Natural killer cell (primary cell): ENCODE data around the gene CFL2. TPM values are rescaled to one million over a fixed set of nuclear protein-coding genes. Genes with fewer than 3 reads are reported as not detected.
A peak's percentile ranks its signal among the peaks of the same experiment; 100 is the strongest.

Experiments
- ATAC-seq, 3 donors: fragments of 150-1000 bp in 2 of 3; fragments of 200-7000 bp in 1 of 3; cut with Tn5 transposase; 1 replicate in 1 of 3; 2 replicates in 2 of 3; pipeline ENCODE4 v1.10.0; 2021; ENCODE audit warnings: mild to moderate bottlenecking in 2 of 3, moderate library complexity in 2 of 3
- DNase-seq, 2 donors: peaks; one replicate each; pipeline versions ENCODE4 v3.0.0 to v3.0.0-alpha.2; 2013 to 2021; ENCODE audit warnings: mixed read lengths in 1 of 2
- H3K27ac ChIP-seq: one replicate; pipeline ENCODE4 v1.5.1; 2013; ENCODE audit warnings: mild to moderate bottlenecking, low read length
- H3K27me3 ChIP-seq: one replicate; pipeline ENCODE4 v1.6.1; 2013; ENCODE audit warnings: low read length; ENCODE audit not compliant: control insufficient read depth, insufficient read depth
- H3K36me3 ChIP-seq: one replicate; pipeline ENCODE4 v1.6.1; 2013; ENCODE audit warnings: low read length; ENCODE audit not compliant: control insufficient read depth, insufficient read depth
- H3K4me1 ChIP-seq: one replicate; pipeline ENCODE4 v1.6.1; 2013; ENCODE audit warnings: low read length; ENCODE audit not compliant: control insufficient read depth, insufficient read depth
- H3K4me3 ChIP-seq: one replicate; pipeline ENCODE4 v1.5.1; 2013; ENCODE audit warnings: low read length
- H3K9me3 ChIP-seq: one replicate; pipeline ENCODE4 v1.6.1; 2013; ENCODE audit warnings: low read length; ENCODE audit not compliant: control insufficient read depth, insufficient read depth
- H3K27ac Mint-ChIP-seq, 2 donors: one replicate each; pipeline ENCODE4 v1.8.0; 2022; ENCODE audit warnings: mild to moderate bottlenecking in 2 of 2, mixed read lengths in 2 of 2, moderate library complexity in 1 of 2
- H3K27me3 Mint-ChIP-seq, 2 donors: one replicate each; pipeline ENCODE4 v1.8.0; 2022; ENCODE audit warnings: low read depth in 2 of 2, mixed read lengths in 2 of 2
- H3K36me3 Mint-ChIP-seq: one replicate; pipeline ENCODE4 v1.8.0; 2022; ENCODE audit warnings: mixed read lengths
- H3K4me1 Mint-ChIP-seq, 2 donors: one replicate each; pipeline ENCODE4 v1.8.0; 2022; ENCODE audit warnings: mixed read lengths in 2 of 2
- H3K4me3 Mint-ChIP-seq: one replicate; pipeline ENCODE4 v1.8.0; 2022; ENCODE audit warnings: mild to moderate bottlenecking, moderate library complexity, mixed read lengths
- H3K9me3 Mint-ChIP-seq, 2 donors: one replicate each; pipeline ENCODE4 v1.8.0; 2022; ENCODE audit warnings: mixed read lengths in 2 of 2
- CTCF ChIP-seq: fragments of 200-600 bp; IDR thresholded peaks from one replicate; pipeline ENCODE4 v1.8.0; 2022; ENCODE audit warnings: antibody characterized with exemption
- WGBS: methylation state at CpG from one replicate; pipeline ENCODE4 v1.1.7; 2013; ENCODE audit warnings: missing lambda C conversion rate; ENCODE audit not compliant: insufficient coverage; 5-methylcytosine and 5-hydroxymethylcytosine counted together
- intact Hi-C: fragments of 100-400 bp; cut with micrococcal nuclease; formaldehyde crosslinking; loops from one replicate; pipeline ENCODE4 v1.14.2; 2022
- total RNA-seq, 4 donors: library from RNA; stranded (reverse); fragments of 120-200 nt in 1 of 4; gene quantifications; one replicate each; pipeline versions ENCODE4 v1.2.3 to v1.2.4, GENCODE V29; 2013 to 2022

The CFL2 gene
- total RNA-seq, 3 donors from 2014 or later (not counting 1 experiment from before 2014, with no cell fraction given): 22.5 to 30.3 (median 25.7) TPM

GRCh38 chr14:34711796-34712712 is 2.3 kb downstream of the CFL2 start:
- Mint-ChIP-seq H3K27ac (peak overlapping the region in 1 of 2 donors; percentile 26), H3K4me3 (peak overlapping the region; percentile 40)

GRCh38 chr14:34711169-34711568 is 3.2 kb downstream of the CFL2 start:
- DNase-seq (no peak), ATAC-seq (no peak)
- H3K4me3 ChIP-seq: no peak overlapping the region
- no peaks in the 10 kb centered on the region for H3K27me3 ChIP-seq
- Mint-ChIP-seq H3K27ac (peak overlapping the region in 1 of 2 donors; percentile 26), H3K4me1 (peaks cover 10 to 19% of the 10 kb centered on the region in 2 donors), H3K36me3 (no peaks in the 10 kb centered on the region), H3K27me3 (no peaks in the 10 kb centered on the region), H3K9me3 (no peaks in the 10 kb centered on the region), H3K4me3 (no peak overlapping the region)
- intact Hi-C loops: no loop called here
- H3K27ac ChIP-seq: no peak overlapping the region
- H3K36me3 ChIP-seq: peaks cover 9% of the 10 kb centered on the region
- peaks cover 10% of the 10 kb centered on the region for H3K4me1 ChIP-seq
- no peak for TF ChIP-seq CTCF
- 85% methylated on average over 2 of the region's 3 CpGs for WGBS
- H3K9me3 ChIP-seq: no peaks in the 10 kb centered on the region

More at GRCh38 chr14:34711796-34712712, 2.3 kb downstream of the CFL2 start:
- no peak for DNase-seq
- Mint-ChIP-seq H3K9me3 (no peaks in the 10 kb centered on the region), H3K4me1 (peaks cover 10 to 19% of the 10 kb centered on the region in 2 donors), H3K36me3 (no peaks in the 10 kb centered on the region), H3K27me3 (no peaks in the 10 kb centered on the region)
- Histone ChIP-seq H3K27me3 (no peaks in the 10 kb centered on the region), H3K36me3 (peaks cover 9% of the 10 kb centered on the region), H3K4me1 (peaks cover 10% of the 10 kb centered on the region), H3K4me3 (no peak overlapping the region), H3K9me3 (no peaks in the 10 kb centered on the region), H3K27ac (no peak overlapping the region)
- TF ChIP-seq CTCF: no peak
- 97% methylated on average over 4 of the region's 4 CpGs for WGBS
- intact Hi-C loops: no loop called here
- ATAC-seq: no peak

- no peak for TF ChIP-seq CTCF
- Histone ChIP-seq H3K27ac (no peak overlapping the region), H3K4me1 (peaks cover 10% of the 10 kb centered on the region), H3K4me3 (no peak overlapping the region), H3K27me3 (no peaks in the 10 kb centered on the region), H3K9me3 (no peaks in the 10 kb centered on the region), H3K36me3 (peaks cover 9% of the 10 kb centered on the region)
- Mint-ChIP-seq H3K4me3 (no peak overlapping the region), H3K36me3 (no peaks in the 10 kb centered on the region), H3K27me3 (no peaks in the 10 kb centered on the region), H3K9me3 (no peaks in the 10 kb centered on the region), H3K4me1 (peaks cover 10 to 19% of the 10 kb centered on the region in 2 donors), H3K27ac (no peak overlapping the region)
- DNase-seq: no peak
- intact Hi-C loops: no loop called here
- 93% methylated on average over 2 of the region's 2 CpGs for WGBS
- ATAC-seq: no peak
Observed at GRCh38 chr14:34710744-34711143, 3.6 kb downstream of the CFL2 start.
